Measurements from ENCODE around the gene U2AF2.
"Not testable (repeated sequence)": the region's sequence is repeated elsewhere in the genome, so short reads cannot be mapped to it uniquely, and the experiment has no call there.

The U2AF2 gene

DNA sequence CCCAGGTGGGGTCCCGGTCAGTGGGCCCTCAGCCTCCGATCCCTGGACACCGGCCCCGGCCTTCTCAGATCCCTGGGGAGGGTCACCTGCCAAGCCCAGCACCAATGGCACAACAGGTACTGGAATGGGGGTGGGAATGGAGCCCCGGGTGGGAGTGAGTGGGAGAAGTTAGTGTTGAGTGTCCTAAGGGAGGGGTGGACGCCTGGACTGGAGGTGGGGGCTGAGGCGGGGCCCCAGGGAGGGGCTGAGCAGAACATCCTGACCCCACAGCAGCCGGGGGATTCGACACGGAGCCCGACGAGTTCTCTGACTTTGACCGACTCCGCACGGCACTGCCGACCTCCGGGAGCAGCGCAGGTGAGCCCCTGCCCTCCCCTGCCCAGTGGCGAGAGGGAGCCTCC, 37.8 kb downstream of the U2AF2 start:
- DNase-seq, result no peak

DNA sequence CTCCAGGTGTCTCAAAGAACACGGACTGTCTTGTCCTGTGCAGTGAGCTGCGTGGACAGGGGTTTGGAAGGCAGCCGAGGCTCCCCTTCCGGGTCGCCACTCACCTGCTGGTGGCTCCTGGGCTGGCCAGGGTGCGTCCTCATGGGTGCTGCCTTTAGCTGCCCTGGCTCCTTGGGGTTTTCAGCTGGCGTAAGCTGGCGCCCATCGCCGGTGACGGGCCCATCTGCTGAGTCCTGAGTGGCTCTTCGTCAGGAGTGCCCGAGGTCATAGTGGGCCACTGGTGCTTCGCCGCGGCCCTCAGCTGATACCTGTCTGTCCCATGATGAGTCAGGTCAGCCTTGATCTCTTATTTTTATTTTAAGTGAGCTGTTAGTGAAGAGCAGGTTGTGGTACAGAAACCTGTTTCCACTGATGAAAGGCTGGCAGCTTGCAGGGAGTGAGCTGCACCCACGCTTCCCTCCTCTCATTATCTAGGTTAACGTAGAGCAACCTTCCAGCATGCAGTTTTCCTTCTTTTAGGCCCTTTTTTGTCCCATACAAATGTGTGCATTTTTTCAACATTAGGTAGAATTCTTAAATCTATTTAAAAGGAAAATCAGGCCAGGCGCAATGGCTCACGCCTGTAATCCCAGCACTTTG, 38.6 kb downstream of the U2AF2 start:
- DNase-seq, result no peak

DNA sequence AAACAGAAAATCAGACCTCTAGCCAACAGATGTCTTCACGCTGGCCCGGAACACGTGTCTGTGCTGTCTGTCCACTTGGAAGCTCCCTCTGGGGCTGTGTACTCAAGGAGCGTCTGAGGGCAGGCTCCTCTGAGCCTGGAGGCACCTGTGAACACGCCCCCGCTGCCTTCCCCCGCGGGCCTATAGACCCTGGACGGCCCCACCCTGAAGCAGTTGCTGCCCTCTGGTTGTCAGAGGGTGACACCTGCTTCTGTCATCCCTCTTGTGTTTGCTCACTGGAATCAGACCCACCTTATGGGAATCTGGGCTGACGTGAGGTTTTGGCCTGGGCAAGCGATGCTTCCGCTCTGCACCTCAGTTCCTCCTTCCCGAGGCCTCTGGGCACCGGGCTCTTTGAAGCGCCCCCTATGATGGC, 39.4 kb downstream of the U2AF2 start:
- DNase-seq, result no peak

DNA sequence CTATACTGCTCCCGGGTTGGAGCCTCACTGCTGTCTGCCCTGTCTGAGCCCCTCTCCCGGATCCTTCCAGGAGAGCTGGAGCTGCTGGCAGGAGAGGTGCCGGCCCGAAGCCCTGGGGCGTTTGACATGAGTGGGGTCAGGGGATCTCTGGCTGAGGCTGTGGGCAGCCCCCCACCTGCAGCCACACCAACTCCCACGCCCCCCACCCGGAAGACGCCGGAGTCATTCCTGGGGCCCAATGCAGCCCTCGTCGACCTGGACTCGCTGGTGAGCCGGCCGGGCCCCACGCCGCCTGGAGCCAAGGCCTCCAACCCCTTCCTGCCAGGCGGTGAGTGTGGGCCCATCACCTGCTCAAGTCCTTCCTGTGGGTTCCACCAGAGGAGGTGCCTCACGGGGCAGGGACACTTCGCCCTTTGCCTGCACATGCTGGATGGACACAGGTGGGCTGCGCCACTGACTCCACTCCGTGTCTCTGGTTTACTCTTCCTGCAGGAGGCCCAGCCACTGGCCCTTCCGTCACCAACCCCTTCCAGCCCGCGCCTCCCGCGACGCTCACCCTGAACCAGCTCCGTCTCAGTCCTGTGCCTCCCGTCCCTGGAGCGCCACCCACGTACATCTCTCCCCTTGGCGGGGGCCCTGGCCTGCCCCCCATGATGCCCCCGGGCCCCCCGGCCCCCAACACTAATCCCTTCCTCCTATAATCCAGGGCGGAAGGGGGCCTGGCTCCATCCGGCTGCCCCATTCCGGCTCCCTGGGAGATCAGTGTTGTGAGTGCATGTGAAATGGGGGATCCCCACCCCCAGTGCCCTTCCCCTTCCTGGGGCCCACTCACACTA, 40.0 kb downstream of the U2AF2 start:
- no peak for DNase-seq

DNA sequence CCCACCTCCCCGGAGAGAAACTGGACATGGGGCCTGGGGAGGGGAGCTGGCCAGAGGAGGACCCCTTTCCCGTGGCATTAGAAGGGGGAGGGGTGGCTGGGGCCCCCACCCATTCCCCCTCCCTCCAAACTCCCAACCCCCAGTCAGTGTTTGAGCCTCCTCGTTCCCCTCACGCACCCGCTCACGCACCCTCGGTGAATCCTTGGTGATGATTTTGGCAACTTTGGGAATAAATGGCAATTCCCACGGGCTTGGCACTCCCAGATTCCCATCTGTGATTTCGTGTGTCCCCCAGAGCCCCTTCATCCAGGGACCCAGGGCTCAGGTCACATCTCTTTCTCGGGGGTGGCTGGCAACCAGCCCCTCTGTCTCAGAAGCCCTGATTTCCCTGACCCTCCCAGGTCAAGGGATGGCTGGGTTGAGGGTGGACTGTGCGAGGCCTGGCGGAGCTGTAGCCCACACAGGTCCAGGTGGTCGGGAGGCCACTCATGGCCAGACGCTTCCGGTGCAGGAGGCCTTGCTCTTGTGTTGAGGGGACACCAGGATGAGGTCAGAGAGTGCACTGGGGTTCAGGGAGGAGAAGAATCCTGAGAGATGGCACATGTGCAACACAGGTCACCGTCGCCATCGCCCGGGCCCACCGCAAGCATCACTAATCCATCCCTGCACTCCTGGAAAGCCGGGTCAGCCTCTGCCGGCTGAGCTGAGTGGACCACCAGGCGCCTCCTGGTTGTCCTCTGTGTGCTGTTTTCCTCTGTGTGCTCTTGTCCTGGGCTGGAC, 40.9 kb downstream of the U2AF2 start:
- no peak for DNase-seq

DNA sequence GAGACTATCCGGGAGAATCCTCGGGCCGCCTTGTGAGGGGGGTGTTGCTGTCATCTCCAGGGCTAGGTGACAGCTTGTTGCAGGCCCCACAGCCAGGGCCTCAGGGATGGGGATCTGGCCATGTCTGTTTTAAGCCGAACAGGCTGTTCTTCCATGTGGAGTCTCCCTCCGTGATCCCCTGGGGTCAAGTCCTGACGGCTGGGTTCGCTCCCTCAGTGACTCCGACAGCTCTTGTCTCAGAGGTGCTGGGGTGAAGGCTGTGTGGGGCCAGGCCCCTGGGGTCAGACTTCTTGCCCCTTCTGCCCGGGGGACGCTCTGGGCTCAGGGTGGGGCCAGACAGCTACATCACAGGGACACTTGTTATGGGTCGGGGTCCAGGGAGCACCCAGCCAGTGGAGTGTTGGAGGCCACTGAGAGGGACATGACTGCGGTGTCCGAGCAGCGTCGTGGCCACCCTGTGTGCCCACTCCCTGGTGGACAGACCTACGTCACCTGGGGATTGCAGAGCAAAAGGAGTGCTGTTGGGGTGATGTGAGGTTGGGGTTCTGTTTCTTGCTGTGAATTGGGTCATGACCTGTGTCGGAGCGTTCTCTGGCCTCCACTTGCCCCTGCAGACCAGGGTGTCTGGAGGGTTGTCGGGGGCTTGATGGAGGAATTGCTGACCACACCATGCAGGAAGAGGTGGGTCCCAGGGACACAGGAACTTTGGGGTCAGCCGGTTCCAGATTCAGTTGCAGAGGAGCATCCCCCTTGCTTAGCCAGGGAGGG, 41.6 kb downstream of the U2AF2 start:
- no peak for DNase-seq

DNA sequence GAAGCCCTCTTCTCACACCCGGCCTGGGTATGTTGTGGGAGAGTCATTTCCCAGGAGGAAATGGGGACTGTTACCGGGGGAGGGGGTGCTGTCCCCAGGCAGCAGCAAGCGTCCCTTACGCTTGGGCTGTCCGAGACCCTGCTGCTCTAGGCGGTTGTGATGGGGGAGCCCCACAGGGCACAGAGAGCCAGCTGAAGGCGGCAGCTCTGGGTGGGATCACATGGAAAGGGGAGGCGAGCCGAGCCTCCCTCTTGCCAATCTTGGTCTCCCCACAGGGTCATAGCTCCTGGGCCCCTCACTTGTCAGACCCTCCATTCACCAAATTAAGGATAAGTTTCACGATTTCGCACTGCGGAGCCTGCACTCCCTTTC, 42.2 kb downstream of the U2AF2 start:
- DNase-seq, result no peak

DNA sequence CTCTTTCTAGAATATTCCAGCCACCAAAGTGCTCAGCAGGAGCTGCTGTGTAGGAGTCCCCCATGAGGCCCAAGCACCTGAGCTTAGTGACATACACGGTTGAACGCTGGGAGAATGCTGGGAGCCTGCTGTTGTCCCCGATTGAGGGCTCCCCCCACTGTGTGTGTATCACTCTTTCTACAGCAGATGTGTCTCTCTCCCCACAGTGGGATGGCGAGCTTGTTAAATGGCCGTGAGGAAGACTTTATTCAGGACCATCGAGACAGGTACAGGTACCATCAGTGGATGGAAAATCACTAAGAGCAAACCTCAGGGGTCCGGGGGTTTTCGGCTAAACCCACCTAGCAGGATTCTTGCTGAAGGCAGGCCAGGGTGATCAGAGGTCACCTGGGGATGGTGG, 42.9 kb downstream of the U2AF2 start:
- DNase-seq, result no peak

DNA sequence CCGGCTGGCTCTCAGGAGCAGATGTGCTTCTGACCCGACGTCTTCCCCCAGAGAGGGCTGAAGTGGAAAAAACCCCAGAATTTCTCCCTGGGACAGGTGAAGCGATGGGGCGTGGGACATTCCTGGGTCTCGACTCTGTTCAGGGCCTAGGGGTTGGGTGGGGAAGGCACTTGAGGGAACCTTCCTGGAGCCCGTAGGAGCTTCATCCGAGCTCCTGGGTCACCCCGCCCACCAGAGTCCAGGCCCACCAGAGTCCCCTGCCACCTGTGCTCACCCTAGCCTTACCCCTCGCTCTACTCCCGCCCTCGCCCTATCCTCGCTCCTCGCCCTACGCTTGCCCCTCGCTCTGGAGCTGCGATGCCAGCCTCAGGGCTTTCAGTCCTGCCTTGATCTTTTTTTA, 43.4 kb downstream of the U2AF2 start:
- DNase-seq, result no peak

DNA sequence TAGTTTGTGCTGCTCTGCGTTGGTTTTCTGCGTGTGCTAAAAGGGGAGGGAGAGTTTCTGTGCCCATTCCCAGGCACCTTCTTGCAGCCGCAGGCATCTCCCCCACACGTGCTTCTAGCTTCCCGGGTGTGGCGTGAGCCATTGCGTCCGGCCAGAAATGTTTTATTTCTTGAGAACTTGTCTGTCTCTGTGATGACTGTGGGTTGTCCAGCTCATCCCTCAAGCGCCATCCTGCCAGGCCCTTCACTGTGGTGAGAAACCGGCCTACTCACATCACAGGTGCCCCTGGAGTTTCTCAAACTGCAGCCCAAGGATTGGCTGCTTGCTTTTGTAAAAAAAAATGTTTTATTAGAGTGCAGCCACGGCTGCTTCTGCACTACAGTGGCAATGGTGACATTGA, 44.4 kb downstream of the U2AF2 start:
- DNase-seq, result no peak

DNA sequence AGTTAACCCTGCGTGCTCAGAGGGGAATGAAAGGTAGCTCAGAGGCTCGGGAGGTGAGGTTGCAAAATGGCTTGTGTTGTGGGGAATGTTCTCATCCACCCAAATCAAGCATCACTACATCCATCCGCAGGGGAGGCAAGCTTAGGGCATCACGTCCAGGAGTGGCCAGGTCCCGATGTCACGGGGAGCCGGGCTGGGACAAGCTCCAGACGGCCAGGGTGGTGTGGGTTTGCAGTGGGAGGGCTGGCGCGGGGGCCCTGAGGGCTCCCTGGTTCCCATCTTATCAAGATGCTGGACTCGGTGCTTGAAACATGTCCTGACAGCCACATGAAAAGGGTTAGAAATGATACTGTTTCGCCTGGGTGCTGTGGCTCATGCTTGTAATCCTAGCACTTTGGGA, 46.0 kb downstream of the U2AF2 start:
- DNase-seq, result no peak

DNA sequence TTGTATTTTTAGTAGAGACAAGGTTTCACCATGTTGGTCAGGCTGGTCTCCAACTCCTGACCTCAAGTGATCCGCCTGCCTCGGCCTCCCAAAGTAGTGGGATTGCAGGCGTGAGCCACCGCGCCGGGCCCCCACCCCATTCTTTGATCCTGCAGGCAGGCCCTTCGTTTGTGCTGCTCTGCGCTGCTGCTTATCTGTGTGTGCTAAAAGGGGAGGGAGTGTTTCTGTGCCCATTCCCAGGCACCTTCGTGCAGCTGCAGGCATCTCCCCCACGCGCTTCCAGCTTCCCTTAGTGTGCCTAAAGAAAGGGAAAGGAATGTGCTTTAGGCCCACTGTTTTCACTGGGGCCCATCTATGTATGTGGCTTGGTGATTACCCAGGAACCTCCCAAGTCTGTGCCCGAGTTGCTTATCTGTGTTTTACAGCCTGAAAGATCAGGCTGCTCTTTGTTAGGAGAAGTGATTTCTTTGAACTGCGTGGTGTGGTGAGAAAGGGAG, 47.3 kb downstream of the U2AF2 start:
- no peak for DNase-seq

DNA sequence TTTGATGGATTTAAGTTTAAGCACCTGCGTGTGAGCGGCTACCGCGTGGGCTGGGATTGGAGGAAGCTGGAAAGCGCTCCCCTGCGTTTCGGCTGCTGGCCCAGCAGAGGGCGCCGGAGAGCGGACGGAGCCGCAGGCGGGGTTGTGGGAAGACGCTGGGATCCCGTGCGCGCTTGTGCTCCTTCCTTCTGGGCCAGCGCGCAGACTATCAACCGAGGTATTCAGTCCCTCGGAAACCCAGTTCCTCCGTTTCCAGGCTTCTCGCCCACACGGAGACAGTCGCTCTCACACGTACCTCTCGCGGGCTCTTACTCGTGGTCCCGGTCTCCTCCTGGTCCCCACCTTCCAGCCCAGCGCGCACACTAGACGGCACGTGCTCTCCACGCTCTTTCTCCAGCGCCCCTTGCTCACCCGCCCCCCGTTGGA, 49.0 kb downstream of the U2AF2 start:
- DNase-seq, result no peak

DNA sequence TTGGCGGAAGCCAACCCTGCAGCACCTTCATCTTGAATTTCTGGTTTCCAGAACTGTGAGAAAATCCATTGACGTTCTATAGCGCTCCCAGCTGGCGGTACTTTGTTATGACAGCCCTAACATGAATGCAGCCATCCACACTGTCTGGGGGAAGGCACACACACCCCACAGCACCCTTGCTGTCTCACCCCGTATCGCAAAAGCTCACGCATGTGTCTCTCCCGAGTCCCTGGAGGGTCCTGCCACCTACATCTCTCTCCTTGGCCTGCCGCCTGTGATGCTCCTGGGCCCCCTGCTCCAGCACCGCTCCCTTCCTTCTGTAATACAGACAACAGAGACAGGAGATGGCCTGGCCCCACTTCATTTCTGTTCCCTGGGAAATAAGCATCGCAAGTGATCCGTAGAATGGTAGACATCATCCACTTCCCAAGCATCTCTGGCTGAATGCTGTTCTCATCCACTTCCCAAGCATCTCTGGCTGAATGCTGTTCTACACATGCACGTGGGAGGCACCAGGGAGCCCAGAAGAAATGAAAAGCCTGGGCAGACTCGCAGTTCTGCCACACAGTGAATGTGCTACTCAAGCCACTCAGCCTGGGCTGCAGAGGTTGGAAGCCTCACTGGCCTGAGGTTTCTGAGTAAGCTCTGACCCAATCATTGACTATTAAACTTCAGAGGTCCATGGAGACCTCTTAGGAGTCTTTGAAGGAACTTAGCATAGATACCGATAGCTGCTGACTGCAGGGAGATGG, 49.8 kb downstream of the U2AF2 start:
- no peak for DNase-seq

DNA sequence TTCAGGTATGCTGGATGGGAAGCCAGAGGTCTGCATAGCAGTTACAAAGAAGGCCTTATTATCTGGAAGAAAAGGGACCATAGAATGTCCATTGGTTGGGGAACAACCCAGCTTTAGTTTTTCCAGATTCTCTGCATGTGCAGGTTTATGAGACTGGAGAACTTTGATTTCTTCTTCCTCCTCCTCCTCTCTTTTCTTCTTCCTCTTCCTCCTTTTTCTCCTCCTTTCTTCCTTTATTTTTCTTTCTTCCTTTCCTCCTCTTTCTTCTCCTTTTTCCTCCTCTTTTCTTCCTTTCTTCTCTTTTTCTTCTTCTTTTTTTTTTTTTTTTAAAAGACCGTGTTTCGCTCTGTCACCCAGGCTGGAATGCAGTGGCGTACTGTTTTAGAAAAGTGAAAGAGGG, 51.1 kb downstream of the U2AF2 start:
- no peak for DNase-seq

DNA sequence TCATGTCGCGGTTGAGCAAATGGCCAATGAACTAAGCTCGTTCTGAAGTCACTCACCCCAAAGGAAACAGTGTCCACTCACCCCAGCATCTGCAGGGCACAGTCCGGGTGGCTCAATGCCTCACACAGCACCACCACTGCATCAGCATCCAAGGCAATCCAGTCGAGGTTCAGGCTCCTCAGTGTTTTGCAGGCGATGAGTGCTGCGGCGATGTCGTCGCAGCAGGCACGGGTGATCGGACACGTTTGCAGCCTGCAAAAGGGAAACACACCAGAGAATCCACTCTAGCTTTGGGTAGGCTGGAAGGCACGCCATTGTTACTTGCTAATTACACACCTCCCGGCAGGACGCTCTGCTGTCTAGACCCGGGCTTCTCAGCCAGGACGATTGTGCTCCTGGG, 56.9 kb downstream of the U2AF2 start:
- DNase-seq, result no peak

DNA sequence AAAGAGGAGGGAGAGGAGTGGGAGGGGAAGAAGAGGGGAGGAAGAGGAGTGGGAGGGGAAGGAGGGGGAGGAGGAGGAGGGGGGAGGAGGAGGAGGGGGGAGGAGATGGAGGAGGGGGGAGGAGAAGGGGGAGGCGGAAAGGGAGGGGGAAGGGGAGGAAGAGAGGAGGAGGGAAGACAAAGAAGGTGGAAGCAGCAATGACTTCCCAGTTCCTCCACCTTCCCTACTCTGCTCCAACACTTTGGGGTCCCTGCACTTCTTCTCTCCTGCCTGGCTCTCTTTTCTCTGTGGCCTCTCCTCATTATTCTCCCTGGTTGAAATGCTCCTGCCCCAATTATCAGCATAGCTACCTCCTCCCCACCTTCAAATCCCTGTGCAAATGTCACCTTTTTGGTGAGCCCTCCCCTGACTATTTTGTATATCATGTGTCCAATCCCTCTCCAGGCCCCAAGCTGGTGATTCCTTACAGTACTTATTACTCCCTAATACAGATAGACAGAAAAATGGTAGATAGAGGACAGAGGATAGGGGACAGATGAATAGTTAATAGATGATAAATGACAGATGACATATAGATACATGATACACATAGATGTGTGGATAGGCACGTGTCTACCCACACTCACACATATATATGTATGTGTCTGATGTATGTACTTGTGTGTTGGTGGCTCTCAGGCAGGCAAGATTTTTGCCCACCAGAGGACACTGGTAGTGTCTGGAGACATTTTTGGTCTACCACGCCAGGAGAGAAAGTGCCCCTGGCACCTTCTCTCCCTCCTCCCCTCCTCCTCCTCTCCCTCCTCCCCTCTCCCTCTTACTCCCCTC, 58.2 kb downstream of the U2AF2 start:
- DNase-seq, result no peak

DNA sequence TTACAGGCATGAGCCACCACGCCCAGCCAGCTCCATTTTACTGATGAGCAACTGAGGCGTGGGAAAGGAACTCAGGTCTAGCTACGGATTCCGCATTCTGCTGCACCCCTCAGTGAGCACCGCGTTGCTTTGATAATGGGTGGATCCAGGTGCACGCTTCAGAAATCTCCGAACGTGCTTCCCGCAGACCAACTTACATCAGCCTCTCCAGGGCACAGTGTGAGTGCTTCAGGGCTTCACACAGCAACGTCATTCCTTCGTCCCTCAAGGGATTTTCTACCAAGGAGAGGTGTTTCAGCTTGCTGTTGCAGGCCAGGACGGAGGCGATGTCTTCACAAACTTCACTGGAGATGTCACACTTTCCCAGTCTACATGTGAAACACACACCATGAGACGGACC, 61.7 kb downstream of the U2AF2 start:
- no peak for DNase-seq

DNA sequence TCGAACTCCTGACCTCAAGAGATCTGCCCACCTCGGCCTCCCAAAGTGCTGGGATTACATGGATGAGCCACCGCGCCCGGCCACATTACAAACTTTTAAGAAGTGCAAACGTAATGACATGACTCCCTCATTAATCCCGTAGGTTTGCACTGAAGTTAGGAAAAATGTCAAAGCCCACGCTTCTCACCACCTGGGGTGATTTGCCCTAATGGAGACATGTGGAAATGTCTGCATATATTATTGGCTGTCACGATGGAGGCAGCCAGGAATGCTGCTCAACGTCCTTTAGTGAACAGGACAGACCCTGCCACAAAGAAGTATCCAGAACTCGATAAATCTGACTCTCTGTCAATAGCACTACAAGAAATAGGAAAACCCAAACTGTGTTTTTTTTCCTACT, 62.4 kb downstream of the U2AF2 start:
- no peak for DNase-seq

DNA sequence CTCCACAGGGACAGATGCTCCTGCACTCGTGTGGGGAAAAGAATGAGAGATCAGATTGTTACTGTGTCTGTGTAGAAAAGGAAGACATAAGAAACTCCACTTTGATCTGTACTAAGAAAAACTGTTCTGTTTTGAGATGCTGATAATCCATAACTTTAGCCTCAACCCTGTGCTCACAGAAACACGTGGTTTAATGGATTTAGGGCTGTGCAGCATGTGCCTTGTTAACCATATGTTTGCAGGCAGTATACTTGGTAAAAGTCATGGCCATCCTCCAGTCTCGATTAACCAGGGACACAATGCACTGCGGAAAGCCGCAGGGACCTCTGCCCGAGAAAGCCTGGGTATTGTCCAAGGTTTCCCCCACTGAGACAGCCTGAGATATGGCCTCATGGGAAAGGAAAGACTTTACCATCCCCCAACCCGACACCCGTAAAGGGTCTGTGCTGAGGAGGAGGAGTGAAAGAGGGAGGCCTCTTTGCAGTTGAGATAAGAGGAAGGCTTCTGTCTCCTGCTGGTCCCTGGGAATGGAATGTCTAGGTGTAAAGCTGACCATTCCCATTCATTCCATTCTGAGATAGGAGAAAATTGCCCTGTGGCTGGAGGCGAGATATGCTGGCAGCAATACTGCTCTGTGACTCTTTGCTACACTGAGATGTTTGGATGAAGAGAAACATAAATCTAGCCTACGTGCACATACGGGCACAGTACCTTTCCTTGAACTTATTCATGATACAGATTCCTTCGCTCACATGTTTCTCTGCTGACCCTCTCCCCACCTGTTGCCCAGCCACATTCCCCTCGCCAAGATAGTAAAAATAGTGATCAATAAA, 63.3 kb downstream of the U2AF2 start:
- not testable (repeated sequence) for DNase-seq

Data from NCI-H345 (cell line).